DOHH2 (cell line): ENCODE results near the gene DMRTA1.

Experiments used
- H3F3A ChIP-seq: fragments of 200-600 bp; sonication (generic), shearing (Covaris generic); 2 replicates; pipeline ENCODE4 v1.6.0; 2016; ENCODE audit warnings: antibody characterized with exemption, mild to moderate bottlenecking; ENCODE audit not compliant: control insufficient read depth, insufficient read depth
- H3K27ac ChIP-seq: fragments of 200-600 bp; sonication (generic); 2 replicates; pipeline ENCODE4 v1.5.1; 2014; ENCODE audit warnings: low read depth, mild to moderate bottlenecking, low read length, moderate library complexity
- H3K27me3 ChIP-seq: fragments of 200-600 bp; sonication (generic); 2 replicates; pipeline ENCODE4 v1.6.1; 2014; ENCODE audit warnings: mild to moderate bottlenecking, low read length, mixed read lengths; ENCODE audit not compliant: control insufficient read depth
- H3K36me3 ChIP-seq: fragments of 200-600 bp; sonication (generic); 2 replicates; pipeline ENCODE4 v1.6.1; 2014; ENCODE audit warnings: mild to moderate bottlenecking, low read length, moderate library complexity, mixed read lengths; ENCODE audit not compliant: control insufficient read depth
- H3K4me1 ChIP-seq: fragments of 200-600 bp; sonication (generic); 2 replicates; pipeline ENCODE4 v1.6.1; 2014; ENCODE audit warnings: mild to moderate bottlenecking, low read length, mixed read lengths; ENCODE audit not compliant: control insufficient read depth
- H3K4me2 ChIP-seq: fragments of 200-600 bp; sonication (generic); 2 replicates; pipeline ENCODE4 v1.6.0; 2014; ENCODE audit warnings: mild to moderate bottlenecking, low read length, moderate library complexity
- H3K4me3 ChIP-seq: fragments of 200-600 bp; sonication (generic); 2 replicates; pipeline ENCODE4 v1.5.1; 2014; ENCODE audit warnings: mild to moderate bottlenecking, low read length, mixed read lengths
- H3K79me2 ChIP-seq: fragments of 200-600 bp; sonication (generic); 2 replicates; pipeline ENCODE4 v1.6.1; 2014; ENCODE audit warnings: mild to moderate bottlenecking, low read length, mixed read lengths; ENCODE audit not compliant: control insufficient read depth
- H3K9me2 ChIP-seq: fragments of 200-600 bp; sonication (generic); replicated peaks from 2 replicates; pipeline ENCODE4 v1.6.1; 2014; ENCODE audit warnings: mild to moderate bottlenecking, low read length, mixed read lengths; ENCODE audit not compliant: control insufficient read depth
- H3K9me3 ChIP-seq: fragments of 200-600 bp; sonication (generic); 2 replicates; pipeline ENCODE4 v1.6.1; 2014; ENCODE audit warnings: antibody characterized with exemption, low read length, mixed read lengths; ENCODE audit not compliant: control insufficient read depth, insufficient read depth
- H4K20me1 ChIP-seq: fragments of 200-600 bp; sonication (generic); 2 replicates; pipeline ENCODE4 v1.6.0; 2014; ENCODE audit warnings: low read depth, mild to moderate bottlenecking, antibody characterized with exemption, low read length, moderate library complexity; ENCODE audit not compliant: control insufficient read depth, insufficient read depth
- EZH2phosphoT487 ChIP-seq: fragments of 200-600 bp; sonication (generic); IDR thresholded peaks from 2 replicates; pipeline ENCODE4 v1.6.1; 2017; ENCODE audit warnings: borderline replicate concordance, mild to moderate bottlenecking, antibody characterized with exemption, low read length, moderate library complexity, mixed read lengths
- TF ChIP-seq, protein P1 (sequence below): fragments of 200-600 bp; sonication (generic); IDR thresholded peaks from one replicate; pipeline ENCODE4 v1.5.1; 2014; ENCODE audit warnings: antibody characterized with exemption, mild to moderate bottlenecking, low read depth, low read length; ENCODE audit not compliant: poor library complexity, severe bottlenecking

The DMRTA1 gene

DNA sequence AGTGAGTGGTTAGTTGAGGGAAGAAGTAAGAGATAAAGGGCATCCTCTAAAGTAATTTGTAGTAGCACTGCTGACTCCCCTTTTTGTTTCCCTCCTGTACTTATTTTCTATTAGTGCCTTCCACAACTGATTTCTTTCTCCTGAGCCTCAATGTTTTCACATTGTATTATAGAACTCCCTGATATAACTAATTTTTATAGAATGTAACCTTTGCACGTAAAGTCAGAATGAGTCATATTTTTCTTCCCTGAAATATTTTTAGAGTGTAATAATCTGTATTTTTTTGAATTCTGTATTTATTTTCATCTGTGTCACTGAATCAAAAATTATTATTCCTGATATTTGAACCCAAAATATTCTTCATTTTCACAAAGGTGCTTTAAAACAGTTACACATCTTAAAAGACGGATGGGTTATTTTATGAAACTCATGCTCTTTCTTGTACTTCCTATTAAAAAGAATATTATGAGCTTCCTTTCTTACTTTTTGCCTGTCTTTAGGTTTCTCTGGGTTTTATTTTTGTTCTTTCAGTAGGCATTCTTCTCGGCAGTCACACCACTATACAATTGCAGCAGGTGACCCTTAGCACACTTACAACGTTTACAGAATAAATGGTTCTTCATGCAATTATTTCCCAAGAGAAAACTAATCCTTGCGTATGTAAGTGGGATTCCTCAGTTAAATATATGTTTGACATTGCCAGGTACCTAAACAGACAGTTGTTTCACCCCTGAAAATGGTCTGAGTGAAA is 30.5 kb upstream of the DMRTA1 start:
- H3K9me2 ChIP-seq: no peaks in the 10 kb centered on the region
- H3K4me3 ChIP-seq: no peak overlapping the region
- H3K36me3 ChIP-seq: no peaks in the 10 kb centered on the region
- H3K9me3 ChIP-seq: no peaks in the 10 kb centered on the region
- no peaks in the 10 kb centered on the region for H3K79me2 ChIP-seq
- H3K27me3 ChIP-seq: no peaks in the 10 kb centered on the region
- TF ChIP-seq, protein P1, sequence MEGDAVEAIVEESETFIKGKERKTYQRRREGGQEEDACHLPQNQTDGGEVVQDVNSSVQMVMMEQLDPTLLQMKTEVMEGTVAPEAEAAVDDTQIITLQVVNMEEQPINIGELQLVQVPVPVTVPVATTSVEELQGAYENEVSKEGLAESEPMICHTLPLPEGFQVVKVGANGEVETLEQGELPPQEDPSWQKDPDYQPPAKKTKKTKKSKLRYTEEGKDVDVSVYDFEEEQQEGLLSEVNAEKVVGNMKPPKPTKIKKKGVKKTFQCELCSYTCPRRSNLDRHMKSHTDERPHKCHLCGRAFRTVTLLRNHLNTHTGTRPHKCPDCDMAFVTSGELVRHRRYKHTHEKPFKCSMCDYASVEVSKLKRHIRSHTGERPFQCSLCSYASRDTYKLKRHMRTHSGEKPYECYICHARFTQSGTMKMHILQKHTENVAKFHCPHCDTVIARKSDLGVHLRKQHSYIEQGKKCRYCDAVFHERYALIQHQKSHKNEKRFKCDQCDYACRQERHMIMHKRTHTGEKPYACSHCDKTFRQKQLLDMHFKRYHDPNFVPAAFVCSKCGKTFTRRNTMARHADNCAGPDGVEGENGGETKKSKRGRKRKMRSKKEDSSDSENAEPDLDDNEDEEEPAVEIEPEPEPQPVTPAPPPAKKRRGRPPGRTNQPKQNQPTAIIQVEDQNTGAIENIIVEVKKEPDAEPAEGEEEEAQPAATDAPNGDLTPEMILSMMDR: no peak
- no peak for TF ChIP-seq EZH2phosphoT487
- no peaks in the 10 kb centered on the region for H3K4me1 ChIP-seq
- no peaks in the 10 kb centered on the region for H3F3A ChIP-seq
- H4K20me1 ChIP-seq: no peaks in the 10 kb centered on the region
- no peak overlapping the region for H3K27ac ChIP-seq
- H3K4me2 ChIP-seq: no peak overlapping the region

DNA sequence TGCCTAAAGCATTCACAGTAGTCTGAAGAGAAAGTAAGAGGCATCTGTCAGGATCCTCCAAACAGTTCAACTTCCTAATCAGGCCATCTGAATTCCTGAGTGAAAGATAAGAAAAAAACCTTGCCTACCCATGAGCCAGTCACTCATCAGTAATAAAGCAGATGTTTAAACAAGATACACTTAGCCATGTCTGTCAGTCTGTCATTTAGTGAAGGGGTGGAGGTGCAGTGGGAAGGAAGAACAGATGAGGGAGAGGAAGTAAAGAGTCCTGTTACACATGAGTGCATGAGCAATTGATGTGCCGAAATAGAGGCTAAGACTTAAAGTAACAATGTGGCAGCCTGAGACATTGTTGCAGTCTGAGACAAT is 29.9 kb upstream of the DMRTA1 start:
- no peaks in the 10 kb centered on the region for H4K20me1 ChIP-seq
- no peak overlapping the region for H3K27ac ChIP-seq
- H3K36me3 ChIP-seq: no peaks in the 10 kb centered on the region
- H3K9me2 ChIP-seq: no peaks in the 10 kb centered on the region
- H3F3A ChIP-seq: no peaks in the 10 kb centered on the region
- H3K4me1 ChIP-seq: no peaks in the 10 kb centered on the region
- no peak overlapping the region for H3K4me2 ChIP-seq
- H3K4me3 ChIP-seq: no peak overlapping the region
- H3K27me3 ChIP-seq: no peaks in the 10 kb centered on the region
- no peaks in the 10 kb centered on the region for H3K79me2 ChIP-seq
- TF ChIP-seq, protein P1: no peak
- TF ChIP-seq EZH2phosphoT487: no peak
- H3K9me3 ChIP-seq: no peaks in the 10 kb centered on the region

DNA sequence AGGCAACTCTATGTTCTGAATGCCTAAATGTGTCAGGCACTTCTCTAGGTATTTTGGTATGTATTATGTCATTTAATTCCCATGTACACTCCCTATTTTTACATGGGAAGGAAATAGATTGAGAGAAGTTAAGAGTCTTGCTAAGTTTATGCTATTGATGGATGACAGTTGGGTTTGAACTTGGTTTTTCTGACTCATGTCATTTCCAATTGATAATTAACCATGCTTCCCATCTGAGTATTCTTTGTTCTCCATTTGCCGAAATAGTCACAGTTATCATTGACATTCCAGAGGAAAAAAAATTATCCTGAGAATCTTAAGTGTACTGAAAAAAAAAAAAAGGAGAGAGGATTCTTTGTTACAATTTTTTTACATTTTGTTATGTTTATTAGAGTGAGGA is 23.1 kb upstream of the DMRTA1 start:
- Histone ChIP-seq H3K4me3 (no peak overlapping the region), H3K79me2 (no peaks in the 10 kb centered on the region), H4K20me1 (no peaks in the 10 kb centered on the region), H3K9me2 (no peaks in the 10 kb centered on the region), H3K9me3 (no peaks in the 10 kb centered on the region), H3K27ac (no peak overlapping the region), H3F3A (no peaks in the 10 kb centered on the region), H3K27me3 (no peaks in the 10 kb centered on the region), H3K4me1 (no peaks in the 10 kb centered on the region), H3K36me3 (no peaks in the 10 kb centered on the region), H3K4me2 (no peak overlapping the region)
- TF ChIP-seq, protein P1: no peak
- no peak for TF ChIP-seq EZH2phosphoT487
